ENCODE results near the gene RFX5. TPM values are rescaled to one million over a fixed set of nuclear protein-coding genes. Genes with fewer than 3 reads are reported as not detected.
"Not testable (repeated sequence)": the region's sequence is repeated elsewhere in the genome, so short reads cannot be mapped to it uniquely, and the experiment has no call there.

RFX5 gene
- total RNA-seq (2021; ENCODE audit: unreplicated experiment) = 52.7 TPM
- polyA plus RNA-seq (2012) = 23.2 and 24.2 TPM in 2 replicates
- percentile 83 among the genes with signal in this experiment for Bru-seq, nascent RNA
- percentile 94 among the genes with signal in this experiment for BruChase-seq, experiment 1, labeled RNA remaining after a 6-hour chase
- percentile 94 among the genes with signal in this experiment for BruChase-seq, experiment 2, labeled RNA remaining after a 2-hour chase
- long read RNA-seq, transcript RFX5-215 (11 exons, 2,355 nt) = major isoform, 21 of 61 reads
- long read RNA-seq, partial matches to known transcripts = 21 of 61 reads
- long read RNA-seq, other reads (novel, unspliced or antisense) = 15 of 61 reads

- no peaks in the 10 kb centered on the region for H3K27me3 ChIP-seq (ENCODE audit: insufficient read depth, low read length)
- peak within 1 kb of the TSS; percentile 76 for H2AFZ ChIP-seq (ENCODE audit: low read depth, low read length, poor library complexity, severe bottlenecking)
- DNase-seq (ENCODE audit: low read depth, low spot score) = peak; percentile 98
- TF ChIP-seq CBX3 (IDR thresholded peaks at IDR 0.05; ENCODE audit: low read depth) = no peak
- TF ChIP-seq POLR2A (IDR thresholded peaks at IDR 0.05; ENCODE audit: borderline replicate concordance, extremely low read depth, insufficient read depth, insufficient read length) = peak; percentile 57
- no peak for TF ChIP-seq JUND (IDR thresholded peaks at IDR 0.05)
- TF ChIP-seq EZH2 (IDR thresholded peaks at IDR 0.05) = no peak
- no peak for TF ChIP-seq SRF (IDR thresholded peaks at IDR 0.05; ENCODE audit: low read depth)
- TF ChIP-seq YY1 (IDR thresholded peaks at IDR 0.05; ENCODE audit: extremely low read depth, insufficient replicate concordance, low read depth, low read length) = peak; percentile 7
- TF ChIP-seq ATF3 (IDR thresholded peaks at IDR 0.05) = no peak
- TF ChIP-seq FOSL1 (IDR thresholded peaks at IDR 0.05; ENCODE audit: low read depth) = no peak
- TF ChIP-seq EGR1 (IDR thresholded peaks at IDR 0.05; ENCODE audit: low read depth) = peak; percentile 61
- TF ChIP-seq SP1 (IDR thresholded peaks at IDR 0.05; ENCODE audit: low read depth) = peak; percentile 73
- TF ChIP-seq RAD21 (IDR thresholded peaks at IDR 0.05; ENCODE audit: low read depth) = no peak
- peak; percentile 57 for TF ChIP-seq POLR2AphosphoS5 (IDR thresholded peaks at IDR 0.05; ENCODE audit: low read depth, low read length)
- peak; percentile 89 for TF ChIP-seq MAX (IDR thresholded peaks at IDR 0.05)
- no peak for TF ChIP-seq ELF1 (IDR thresholded peaks at IDR 0.05; ENCODE audit: borderline replicate concordance, low read depth)
- no peak for TF ChIP-seq SIN3A (IDR thresholded peaks at IDR 0.05; ENCODE audit: low read depth)
- TF ChIP-seq EZH2phosphoT487 (IDR thresholded peaks at IDR 0.05; ENCODE audit: borderline replicate concordance) = no peak
- no peak for TF ChIP-seq ZBTB33 (IDR thresholded peaks at IDR 0.05; ENCODE audit: extremely low read depth, insufficient replicate concordance, low read length)
- H3K9me2 ChIP-seq (ENCODE audit: insufficient read depth) = no peaks in the 10 kb centered on the region
- H3K27ac ChIP-seq (ENCODE audit: low read depth, low read length) = peak within 1 kb of the TSS; percentile 78
- intact Hi-C loops (cut with micrococcal nuclease) = loop anchor here (2.0 kb wide), 1 partner anchor 36 kb away; no protein-coding TSS in a partner anchor
- no peaks in the 10 kb centered on the region for H4K20me1 ChIP-seq (ENCODE audit: insufficient read depth)
- ChIA-PET POLR2A (no interaction called here), CTCF (no interaction called here), RAD21 (ENCODE audit: low non-redundant PET in 1 of 2, low total read pairs in 2 of 2, uncharacterized antibody in 2 of 2, unreplicated experiment in 2 of 2) (no interaction called here)
- H3K4me3 ChIP-seq (replicated peaks in 1 of 2; ENCODE audit: low read depth in 1 of 2, low read length in 2 of 2) = peak within 1 kb of the TSS; percentile 67 to 72
- peak within 1 kb of the TSS; percentile 93 for H3K4me2 ChIP-seq (ENCODE audit: low read length)
- BruUV-seq (replicated peaks) = no TSS peak
- peaks cover 0 to 3% of the 10 kb centered on the region in 2 experiments; a peak in 1 of 4 replicates for H3K9me3 ChIP-seq (ENCODE audit: control insufficient read depth in 1 of 2, insufficient read depth in 1 of 2, low read depth in 1 of 2, low read length in 2 of 2)
- peaks cover 8 to 16% of the 10 kb centered on the region in 2 experiments; a peak in 1 of 4 replicates for H3K36me3 ChIP-seq (ENCODE audit: control insufficient read depth in 1 of 2, insufficient read depth in 2 of 2, low read length in 2 of 2)
- H3K9ac ChIP-seq (ENCODE audit: low read length) = peak within 1 kb of the TSS; percentile 81
- H3K79me2 ChIP-seq (ENCODE audit: insufficient read depth, low read length) = no peaks in the 10 kb centered on the region
- ATAC-seq = peak; percentile 97
- peaks cover 5 to 25% of the 10 kb centered on the region in 2 experiments for H3K4me1 ChIP-seq (ENCODE audit: control insufficient read depth in 1 of 2, insufficient read depth in 2 of 2, low read length in 2 of 2)
Measured at GRCh38 chr1:151346769-151347522, at the start of gene RFX5. Gene RFX5, minus strand, starts transcription at chr1:151347252. Its CDS starts 932 bp downstream, at chr1:151346320.

- ATAC-seq; H3K4me2 ChIP-seq (ENCODE audit: low read length); H3K36me3 ChIP-seq (ENCODE audit: control insufficient read depth in 1 of 2, insufficient read depth in 2 of 2, low read length in 2 of 2); RAD21 ChIA-PET (ENCODE audit: low non-redundant PET in 1 of 2, low total read pairs in 2 of 2, uncharacterized antibody in 2 of 2, unreplicated experiment in 2 of 2); H3K27ac ChIP-seq (ENCODE audit: low read depth, low read length); BruUV-seq (replicated peaks); H3K9me2 ChIP-seq (ENCODE audit: insufficient read depth); H2AFZ ChIP-seq (ENCODE audit: low read depth, low read length, poor library complexity, severe bottlenecking); H3K4me3 ChIP-seq (replicated peaks in 1 of 2; ENCODE audit: low read depth in 1 of 2, low read length in 2 of 2); H3K9me3 ChIP-seq (ENCODE audit: control insufficient read depth in 1 of 2, insufficient read depth in 1 of 2, low read depth in 1 of 2, low read length in 2 of 2); DNase-seq (ENCODE audit: low read depth, low spot score); H3K9ac ChIP-seq (ENCODE audit: low read length); H3K27me3 ChIP-seq (ENCODE audit: insufficient read depth, low read length); H4K20me1 ChIP-seq (ENCODE audit: insufficient read depth): not testable (repeated sequence)
- Histone ChIP-seq H3K4me1 (ENCODE audit: control insufficient read depth in 1 of 2, insufficient read depth in 2 of 2, low read length in 2 of 2) (peaks cover 4 to 22% of the 10 kb centered on the region in 2 experiments; a peak in 3 of 4 replicates), H3K79me2 (ENCODE audit: insufficient read depth, low read length) (peaks cover 19% of the 10 kb centered on the region)
- CTCF ChIA-PET = interaction anchor here (1.0 to 1.4 kb wide), 4 partner anchors 17 to 95 kb away, joined by 3 to 5 read pairs (median 3); no protein-coding TSS in a partner anchor
- POLR2A ChIA-PET = interaction anchor here (1.2 kb wide), 1 partner anchor 79 kb away, joined by 3 read pairs; no protein-coding TSS in a partner anchor
- intact Hi-C loops (cut with micrococcal nuclease) = loop anchor here (5.0 kb wide), 1 partner anchor 199 kb away; the partner anchor contains the start of gene PIP5K1A
Measured at GRCh38 chr1:151396265-151396664, 49.2 kb upstream of the RFX5 start.

Measured in HCT116 (cell line).